ENCODE measurements around the gene DLG3.
"Not testable (repeated sequence)": the region's sequence is repeated elsewhere in the genome, so short reads cannot be mapped to it uniquely, and the experiment has no call there.

DLG3 gene

GRCh38 chrX:70444326-70444945 is at the start of gene DLG3:
Gene DLG3 (plus strand): TSS chrX:70444835. CDS start chrX:70445202, 367 bp downstream.
- DNase-seq = peak; percentile 24
- in situ Hi-C loops (cut with HindIII; ENCODE audit: low pct_ligation_motif_present, low pct_unique_long_range_greater_than_20kb, low sequenced_read_pairs) = no loop called here

GRCh38 chrX:70398899-70399298 is 45.7 kb upstream of the DLG3 start:
- in situ Hi-C loops (cut with HindIII; ENCODE audit: low pct_ligation_motif_present, low pct_unique_long_range_greater_than_20kb, low sequenced_read_pairs) = no loop called here
- no peak for DNase-seq

- in situ Hi-C loops (cut with HindIII; ENCODE audit: low pct_ligation_motif_present, low pct_unique_long_range_greater_than_20kb, low sequenced_read_pairs); DNase-seq: not testable (repeated sequence)
Observed at GRCh38 chrX:70400181-70400580, 44.5 kb upstream of the DLG3 start.

- DNase-seq = no peak
- in situ Hi-C loops (cut with HindIII; ENCODE audit: low pct_ligation_motif_present, low pct_unique_long_range_greater_than_20kb, low sequenced_read_pairs) = no loop called here
Observed at GRCh38 chrX:70402721-70403120, 41.9 kb upstream of the DLG3 start.

- in situ Hi-C loops (cut with HindIII; ENCODE audit: low pct_ligation_motif_present, low pct_unique_long_range_greater_than_20kb, low sequenced_read_pairs) = no loop called here
- no peak for DNase-seq
Observed at GRCh38 chrX:70405003-70405402, 39.6 kb upstream of the DLG3 start.

- in situ Hi-C loops (cut with HindIII; ENCODE audit: low pct_ligation_motif_present, low pct_unique_long_range_greater_than_20kb, low sequenced_read_pairs) = no loop called here
- DNase-seq = no peak
Observed at GRCh38 chrX:70410921-70411320, 33.7 kb upstream of the DLG3 start.

- in situ Hi-C loops (cut with HindIII; ENCODE audit: low pct_ligation_motif_present, low pct_unique_long_range_greater_than_20kb, low sequenced_read_pairs) = no loop called here
- DNase-seq = no peak
Observed at GRCh38 chrX:70411475-70411874, 33.2 kb upstream of the DLG3 start.

- in situ Hi-C loops (cut with HindIII; ENCODE audit: low pct_ligation_motif_present, low pct_unique_long_range_greater_than_20kb, low sequenced_read_pairs) = no loop called here
- no peak for DNase-seq
Observed at GRCh38 chrX:70421618-70422017, 23.0 kb upstream of the DLG3 start.

GRCh38 chrX:70422851-70423341 is 21.7 kb upstream of the DLG3 start, which contains the start of gene GDPD2:
Gene GDPD2 (plus strand): TSS chrX:70423314. CDS start chrX:70424985, 1,671 bp downstream.
- DNase-seq = peak; percentile 32
- in situ Hi-C loops (cut with HindIII; ENCODE audit: low pct_ligation_motif_present, low pct_unique_long_range_greater_than_20kb, low sequenced_read_pairs) = no loop called here

- no peak for DNase-seq
- in situ Hi-C loops (cut with HindIII; ENCODE audit: low pct_ligation_motif_present, low pct_unique_long_range_greater_than_20kb, low sequenced_read_pairs) = no loop called here
Observed at GRCh38 chrX:70423936-70424675, 20.5 kb upstream of the DLG3 start.

GRCh38 chrX:70424801-70425200 is 19.8 kb upstream of the DLG3 start:
- in situ Hi-C loops (cut with HindIII; ENCODE audit: low pct_ligation_motif_present, low pct_unique_long_range_greater_than_20kb, low sequenced_read_pairs) = no loop called here
- DNase-seq = no peak

GRCh38 chrX:70426286-70427278 is 18.1 kb upstream of the DLG3 start:
- no peak for DNase-seq
- in situ Hi-C loops (cut with HindIII; ENCODE audit: low pct_ligation_motif_present, low pct_unique_long_range_greater_than_20kb, low sequenced_read_pairs) = no loop called here

- in situ Hi-C loops (cut with HindIII; ENCODE audit: low pct_ligation_motif_present, low pct_unique_long_range_greater_than_20kb, low sequenced_read_pairs) = no loop called here
- DNase-seq = no peak
Observed at GRCh38 chrX:70427365-70427764, 17.3 kb upstream of the DLG3 start.

GRCh38 chrX:70429759-70430158 is 14.9 kb upstream of the DLG3 start:
- DNase-seq = no peak
- in situ Hi-C loops (cut with HindIII; ENCODE audit: low pct_ligation_motif_present, low pct_unique_long_range_greater_than_20kb, low sequenced_read_pairs) = no loop called here

GRCh38 chrX:70432936-70433847 is 11.4 kb upstream of the DLG3 start:
- in situ Hi-C loops (cut with HindIII; ENCODE audit: low pct_ligation_motif_present, low pct_unique_long_range_greater_than_20kb, low sequenced_read_pairs) = no loop called here
- DNase-seq = no peak

GRCh38 chrX:70433848-70434351 is 10.7 kb upstream of the DLG3 start:
- in situ Hi-C loops (cut with HindIII; ENCODE audit: low pct_ligation_motif_present, low pct_unique_long_range_greater_than_20kb, low sequenced_read_pairs) = no loop called here
- DNase-seq = peak; percentile 46

- DNase-seq = peak; percentile 77
- in situ Hi-C loops (cut with HindIII; ENCODE audit: low pct_ligation_motif_present, low pct_unique_long_range_greater_than_20kb, low sequenced_read_pairs) = no loop called here
Observed at GRCh38 chrX:70434352-70434866, 10.2 kb upstream of the DLG3 start.

Measured in ACHN (cell line).